DND-41 (cell line): ENCODE measurements around the gene ZFAND6.

Experiments used
- ATAC-seq: fragments of 200-7000 bp; cut with Tn5 transposase; 3 replicates; pipeline ENCODE4 v1.9.1; 2021; ENCODE audit warnings: low read depth; ENCODE audit not compliant: insufficient read depth
- DNase-seq: peaks from one replicate; pipeline ENCODE4 v3.0.0-alpha.2; 2020
- H2AFZ ChIP-seq: 2 replicates; pipeline ENCODE4 v1.6.0; 2012; ENCODE audit warnings: low read depth, low read length
- H3K27ac ChIP-seq: 2 replicates; pipeline ENCODE4 v1.5.1; 2012; ENCODE audit warnings: low read length, inconsistent platforms
- H3K27me3 ChIP-seq: fragments of 200-600 bp; sonication (generic); 2 replicates; pipeline ENCODE4 v1.6.0; 2012; ENCODE audit warnings: low read length, mild to moderate bottlenecking, inconsistent platforms; ENCODE audit not compliant: insufficient read depth, poor library complexity
- H3K36me3 ChIP-seq: 2 replicates; pipeline ENCODE4 v1.5.1; 2012; ENCODE audit warnings: low read length, inconsistent platforms; ENCODE audit not compliant: insufficient read depth
- H3K4me1 ChIP-seq: 2 replicates; pipeline ENCODE4 v1.5.1; 2012; ENCODE audit warnings: mild to moderate bottlenecking, low read length; ENCODE audit not compliant: insufficient read depth
- H3K4me2 ChIP-seq: 2 replicates; pipeline ENCODE4 v1.6.0; 2012; ENCODE audit warnings: mild to moderate bottlenecking, moderate library complexity, low read length, inconsistent platforms; ENCODE audit not compliant: insufficient read depth
- H3K4me3 ChIP-seq, 2 experiments: fragments of 200-600 bp in 1 of 2; shearing (Covaris generic) in 1 of 2; 2 replicates each; pipeline ENCODE4 v1.5.1; 2012 to 2016; ENCODE audit warnings: inconsistent platforms in 2 of 2, low read length in 2 of 2, mild to moderate bottlenecking in 2 of 2, low read depth in 1 of 2, moderate library complexity in 1 of 2
- H3K79me2 ChIP-seq: 2 replicates; pipeline ENCODE4 v1.6.0; 2012; ENCODE audit warnings: low read length, inconsistent platforms; ENCODE audit not compliant: insufficient read depth
- H3K9ac ChIP-seq: 2 replicates; pipeline ENCODE4 v1.6.0; 2012; ENCODE audit warnings: low read depth, mild to moderate bottlenecking, inconsistent platforms, low read length, moderate library complexity
- H3K9me3 ChIP-seq: 2 replicates; pipeline ENCODE4 v1.5.1; 2012; ENCODE audit warnings: low read length, moderate library complexity, mild to moderate bottlenecking, inconsistent platforms; ENCODE audit not compliant: insufficient read depth, severe bottlenecking
- H4K20me1 ChIP-seq: 2 replicates; pipeline ENCODE4 v1.6.0; 2012; ENCODE audit warnings: low read length; ENCODE audit not compliant: insufficient read depth
- EZH2 ChIP-seq: IDR thresholded peaks from 3 replicates; pipeline ENCODE4 v1.6.1; 2012; ENCODE audit warnings: borderline replicate concordance, low read depth, mild to moderate bottlenecking, moderate library complexity, low read length, inconsistent platforms; ENCODE audit not compliant: severe bottlenecking
- TF ChIP-seq, protein P1 (sequence below): IDR thresholded peaks from 2 replicates; pipeline ENCODE4 v1.5.1; 2012; ENCODE audit warnings: borderline replicate concordance, low read length, moderate library complexity, mild to moderate bottlenecking; ENCODE audit not compliant: poor library complexity, severe bottlenecking; ENCODE audit errors: extremely low read depth

ZFAND6 gene

DNA sequence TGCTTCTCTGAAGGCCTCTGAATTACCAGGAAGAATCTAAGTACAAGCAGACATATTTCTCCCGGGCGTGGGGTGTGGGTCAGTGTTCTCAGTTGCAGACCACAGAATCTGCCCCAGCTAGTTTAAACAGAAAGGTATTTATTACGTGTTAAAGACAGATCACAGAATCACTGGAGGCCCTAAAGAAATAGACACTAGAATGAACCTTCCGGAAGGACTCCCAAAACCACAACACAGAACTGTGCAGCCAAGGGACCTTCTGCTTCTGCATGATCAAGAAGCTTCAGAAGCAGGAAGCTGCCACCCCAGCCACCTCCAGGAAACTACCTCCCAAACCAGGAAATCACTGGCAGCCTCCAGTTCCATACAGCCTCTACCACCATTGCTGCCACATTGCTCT, 32.7 kb upstream of the ZFAND6 start:
- DNase-seq (no peak), ATAC-seq (no peak)
- H3K79me2 ChIP-seq: no peaks in the 10 kb centered on the region
- H3K36me3 ChIP-seq: no peaks in the 10 kb centered on the region
- H3K4me3 ChIP-seq: no peak overlapping the region
- H2AFZ ChIP-seq: no peak overlapping the region
- H3K27me3 ChIP-seq: no peaks in the 10 kb centered on the region
- H4K20me1 ChIP-seq: no peaks in the 10 kb centered on the region
- no peak overlapping the region for H3K27ac ChIP-seq
- H3K9ac ChIP-seq: no peak overlapping the region
- no peak overlapping the region for H3K4me2 ChIP-seq
- no peaks in the 10 kb centered on the region for H3K4me1 ChIP-seq
- H3K9me3 ChIP-seq: no peaks in the 10 kb centered on the region
- TF ChIP-seq, protein P1, sequence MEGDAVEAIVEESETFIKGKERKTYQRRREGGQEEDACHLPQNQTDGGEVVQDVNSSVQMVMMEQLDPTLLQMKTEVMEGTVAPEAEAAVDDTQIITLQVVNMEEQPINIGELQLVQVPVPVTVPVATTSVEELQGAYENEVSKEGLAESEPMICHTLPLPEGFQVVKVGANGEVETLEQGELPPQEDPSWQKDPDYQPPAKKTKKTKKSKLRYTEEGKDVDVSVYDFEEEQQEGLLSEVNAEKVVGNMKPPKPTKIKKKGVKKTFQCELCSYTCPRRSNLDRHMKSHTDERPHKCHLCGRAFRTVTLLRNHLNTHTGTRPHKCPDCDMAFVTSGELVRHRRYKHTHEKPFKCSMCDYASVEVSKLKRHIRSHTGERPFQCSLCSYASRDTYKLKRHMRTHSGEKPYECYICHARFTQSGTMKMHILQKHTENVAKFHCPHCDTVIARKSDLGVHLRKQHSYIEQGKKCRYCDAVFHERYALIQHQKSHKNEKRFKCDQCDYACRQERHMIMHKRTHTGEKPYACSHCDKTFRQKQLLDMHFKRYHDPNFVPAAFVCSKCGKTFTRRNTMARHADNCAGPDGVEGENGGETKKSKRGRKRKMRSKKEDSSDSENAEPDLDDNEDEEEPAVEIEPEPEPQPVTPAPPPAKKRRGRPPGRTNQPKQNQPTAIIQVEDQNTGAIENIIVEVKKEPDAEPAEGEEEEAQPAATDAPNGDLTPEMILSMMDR: no peak
- TF ChIP-seq EZH2: no peak

DNA sequence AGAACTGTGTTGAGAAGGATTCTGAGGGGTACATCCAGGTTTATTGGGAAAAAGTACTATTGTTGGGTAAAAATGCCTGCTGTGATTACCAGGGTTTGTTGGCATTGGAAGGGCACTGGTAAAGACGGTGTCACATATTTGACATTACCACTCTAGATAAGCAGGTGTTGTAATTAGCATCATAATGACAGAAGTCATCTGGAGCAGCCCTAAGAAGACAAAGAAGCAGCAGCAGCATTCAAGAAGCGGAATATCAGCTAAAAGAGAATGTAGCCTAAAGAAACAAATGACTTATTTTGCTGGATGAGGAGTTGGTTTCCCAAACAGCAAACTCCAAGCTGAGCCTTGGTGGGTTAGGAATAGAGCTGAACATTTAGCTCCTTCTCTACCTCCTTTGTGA, 30.5 kb upstream of the ZFAND6 start:
- Histone ChIP-seq H3K4me1 (0 out of 2 replicates have a peak, but pooled peaks cover 2% of the 10 kb centered on the region), H3K27me3 (no peaks in the 10 kb centered on the region), H3K4me3 (no peak overlapping the region), H3K79me2 (no peaks in the 10 kb centered on the region), H3K9me3 (no peaks in the 10 kb centered on the region), H3K36me3 (no peaks in the 10 kb centered on the region), H2AFZ (no peak overlapping the region), H3K4me2 (no peak overlapping the region), H3K27ac (no peak overlapping the region), H3K9ac (no peak overlapping the region), H4K20me1 (no peaks in the 10 kb centered on the region)
- DNase-seq: no peak
- no peak for ATAC-seq
- TF ChIP-seq, protein P1: no peak
- no peak for TF ChIP-seq EZH2

DNA sequence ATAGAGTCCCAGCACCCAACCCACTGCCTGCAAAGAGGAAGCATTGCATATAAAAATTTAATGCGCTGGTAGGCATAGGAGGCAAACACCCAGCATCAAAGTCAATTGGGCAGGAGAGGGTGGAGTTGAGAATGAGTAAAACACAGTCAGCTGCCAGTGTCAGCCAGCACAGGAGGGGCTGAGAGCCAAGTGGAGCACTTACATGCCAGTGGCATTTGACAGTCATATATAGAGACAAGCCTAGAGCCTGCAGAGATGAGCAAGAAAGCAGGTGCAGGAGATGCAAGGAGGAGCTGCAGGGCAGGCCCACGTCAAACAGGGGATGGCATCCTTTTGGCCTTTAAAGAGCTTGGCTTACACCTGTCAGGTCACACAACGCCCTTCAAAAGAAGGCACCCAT, 27.6 kb upstream of the ZFAND6 start:
- ATAC-seq (no peak), DNase-seq (no peak)
- H3K4me1 ChIP-seq: 0 out of 2 replicates have a peak, but pooled peaks cover 2% of the 10 kb centered on the region
- H3K27ac ChIP-seq: no peak overlapping the region
- H4K20me1 ChIP-seq: no peaks in the 10 kb centered on the region
- H3K9ac ChIP-seq: no peak overlapping the region
- H3K79me2 ChIP-seq: no peaks in the 10 kb centered on the region
- H3K9me3 ChIP-seq: no peaks in the 10 kb centered on the region
- no peaks in the 10 kb centered on the region for H3K36me3 ChIP-seq
- H3K4me3 ChIP-seq: no peak overlapping the region
- H2AFZ ChIP-seq: no peak overlapping the region
- no peak overlapping the region for H3K4me2 ChIP-seq
- TF ChIP-seq, protein P1: no peak
- no peak for TF ChIP-seq EZH2
- no peaks in the 10 kb centered on the region for H3K27me3 ChIP-seq

DNA sequence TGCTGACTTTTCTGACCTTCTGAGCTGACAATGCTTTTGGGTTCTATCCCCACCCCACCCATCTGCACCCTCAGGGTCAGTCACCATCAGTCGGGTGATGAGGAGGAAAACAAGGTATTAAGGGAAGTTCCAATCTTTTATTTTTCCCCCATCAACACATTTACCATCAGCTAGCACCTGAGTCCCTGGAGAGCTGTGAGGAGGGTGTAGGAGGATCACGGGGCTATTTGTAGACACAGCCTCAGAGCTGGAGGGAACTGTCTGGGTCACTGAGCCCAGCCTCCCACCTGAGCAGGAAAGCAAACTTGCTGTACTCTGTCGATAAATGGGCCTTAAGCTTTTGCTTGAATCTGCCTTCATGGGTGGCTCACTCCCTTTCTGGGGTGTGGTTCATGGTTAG, 24.8 kb upstream of the ZFAND6 start:
- Histone ChIP-seq H3K4me3 (no peak overlapping the region), H3K79me2 (no peaks in the 10 kb centered on the region), H2AFZ (no peak overlapping the region), H3K36me3 (no peaks in the 10 kb centered on the region), H3K9me3 (no peaks in the 10 kb centered on the region), H4K20me1 (no peaks in the 10 kb centered on the region), H3K9ac (no peak overlapping the region), H3K27me3 (no peaks in the 10 kb centered on the region), H3K4me1 (0 out of 2 replicates have a peak, but pooled peaks cover 2% of the 10 kb centered on the region), H3K4me2 (no peak overlapping the region), H3K27ac (no peak overlapping the region)
- DNase-seq (no peak), ATAC-seq (no peak)
- no peak for TF ChIP-seq EZH2
- TF ChIP-seq, protein P1: no peak
